Neural cell (in vitro differentiated cells): ENCODE measurements around the gene CD300LG.

Source experiments
- CTCF ChIP-seq: fragments of 450-650 bp; IDR thresholded peaks from 2 replicates; pipeline ENCODE4 v1.5.1; 2014; ENCODE audit warnings: antibody characterized with exemption, mild to moderate bottlenecking, moderate library complexity; ENCODE audit not compliant: poor library complexity, severe bottlenecking
- POLR2AphosphoS5 ChIP-seq: IDR thresholded peaks from 2 replicates; pipeline ENCODE4 v1.6.1; 2012
- REST ChIP-seq: IDR thresholded peaks from 2 replicates; pipeline ENCODE4 v1.6.1; 2012; ENCODE audit warnings: borderline replicate concordance

GRCh38 chr17:43832168-43832975, 14.6 kb upstream of the CD300LG start:
- TF ChIP-seq CTCF (no peak), REST (no peak), POLR2AphosphoS5 (no peak)
